GM23338 (cell line): Measurements from ENCODE around the gene IGSF1. TPM values are rescaled to one million over a fixed set of nuclear protein-coding genes. Genes with fewer than 3 reads are reported as not detected.

Source experiments
- ATAC-seq: fragments of 200-7000 bp; cut with Tn5 transposase; 3 replicates; pipeline ENCODE4 v1.9.1; 2020
- DNase-seq: peaks from one replicate; pipeline ENCODE4 v3.0.0-alpha.2; 2015; ENCODE audit warnings: low spot score
- H2AFZ ChIP-seq: fragments of 200-600 bp; sonication (generic); 2 replicates; pipeline ENCODE4 v1.8.0; 2016; ENCODE audit warnings: antibody characterized with exemption, mild to moderate bottlenecking, moderate library complexity
- H3F3A ChIP-seq: fragments of 200-600 bp; sonication (generic); replicated peaks from 2 replicates; pipeline ENCODE4 v1.8.0; 2017; ENCODE audit warnings: antibody characterized with exemption, mixed run types, low read depth
- H3K27ac ChIP-seq: fragments of 200-600 bp; sonication (generic); 2 replicates; pipeline ENCODE4 v1.6.1; 2016; ENCODE audit warnings: low read depth
- H3K27me3 ChIP-seq: fragments of 200-600 bp; sonication (generic); 2 replicates; pipeline ENCODE4 v1.8.0; 2016; ENCODE audit warnings: mild to moderate bottlenecking, mixed run types, moderate library complexity; ENCODE audit not compliant: insufficient read depth
- H3K36me3 ChIP-seq: fragments of 200-600 bp; sonication (generic); 2 replicates; pipeline ENCODE4 v1.8.0; 2016; ENCODE audit warnings: mild to moderate bottlenecking; ENCODE audit not compliant: insufficient read depth
- H3K4me1 ChIP-seq: fragments of 200-600 bp; sonication (generic); 2 replicates; pipeline ENCODE4 v1.8.0; 2016; ENCODE audit warnings: mild to moderate bottlenecking, moderate library complexity; ENCODE audit not compliant: insufficient read depth
- H3K4me2 ChIP-seq: fragments of 200-600 bp; sonication (generic); 2 replicates; pipeline ENCODE4 v1.7.1; 2017; ENCODE audit warnings: mixed run types
- H3K4me3 ChIP-seq: fragments of 200-600 bp; sonication (generic); 2 replicates; pipeline ENCODE4 v1.6.1; 2016; ENCODE audit warnings: mixed run types
- H3K79me2 ChIP-seq: fragments of 200-600 bp; sonication (generic); replicated peaks from 2 replicates; pipeline ENCODE4 v1.8.0; 2017; ENCODE audit warnings: mild to moderate bottlenecking; ENCODE audit not compliant: insufficient read depth
- H3K9me2 ChIP-seq: fragments of 200-600 bp; sonication (generic); 2 replicates; pipeline ENCODE4 v1.8.0; 2017; ENCODE audit not compliant: insufficient read depth
- H4K20me1 ChIP-seq: fragments of 200-600 bp; sonication (generic); replicated peaks from 2 replicates; pipeline ENCODE4 v1.8.0; 2017; ENCODE audit warnings: mild to moderate bottlenecking; ENCODE audit not compliant: insufficient read depth
- H3K27ac Mint-ChIP-seq: 2 replicates; pipeline ENCODE4 v1.8.0; 2020; ENCODE audit warnings: inconsistent platforms, mild to moderate bottlenecking, moderate library complexity, mixed read lengths
- H3K27me3 Mint-ChIP-seq: 3 replicates; pipeline ENCODE4 v1.8.0; 2022; ENCODE audit warnings: low read depth, mild to moderate bottlenecking, moderate library complexity, mixed read lengths, inconsistent platforms; ENCODE audit not compliant: insufficient read depth, poor library complexity
- H3K36me3 Mint-ChIP-seq: 3 replicates; pipeline ENCODE4 v1.8.0; 2021; ENCODE audit warnings: low read depth, mild to moderate bottlenecking, inconsistent platforms, moderate library complexity, mixed read lengths
- H3K4me1 Mint-ChIP-seq: 3 replicates; pipeline ENCODE4 v1.8.0; 2020; ENCODE audit warnings: mild to moderate bottlenecking, inconsistent platforms, mixed read lengths
- H3K4me3 Mint-ChIP-seq: 3 replicates; pipeline ENCODE4 v1.8.0; 2021; ENCODE audit warnings: moderate library complexity, mild to moderate bottlenecking, inconsistent platforms, mixed read lengths
- H3K9me3 Mint-ChIP-seq: 3 replicates; pipeline ENCODE4 v1.8.0; 2020; ENCODE audit warnings: moderate library complexity, mild to moderate bottlenecking, inconsistent platforms, mixed read lengths
- CREB1 ChIP-seq: fragments of 250-450 bp; sonication (Bioruptor Pico); IDR thresholded peaks from 2 replicates; pipeline ENCODE4 v1.5.0; 2020; ENCODE audit warnings: low read depth, mild to moderate bottlenecking, moderate library complexity
- EZH2 ChIP-seq: fragments of 200-600 bp; sonication (generic); IDR thresholded peaks from one replicate; pipeline ENCODE4 v1.8.0; 2017; ENCODE audit warnings: antibody characterized with exemption, mild to moderate bottlenecking, low read depth; ENCODE audit not compliant: unreplicated experiment
- NANOG ChIP-seq: IDR thresholded peaks from 2 replicates; pipeline ENCODE4 v1.6.1; 2016; ENCODE audit warnings: antibody characterized with exemption, borderline replicate concordance
- POLR2AphosphoS5 ChIP-seq: IDR thresholded peaks from 2 replicates; pipeline ENCODE4 v1.6.1; 2016; ENCODE audit warnings: antibody characterized with exemption, low read depth
- STAT1 ChIP-seq: IDR thresholded peaks from one replicate; pipeline ENCODE4 v1.6.1; 2016; ENCODE audit warnings: antibody characterized with exemption; ENCODE audit not compliant: unreplicated experiment
- ZNF114 ChIP-seq: fragments of 250-450 bp; sonication (Bioruptor Pico); IDR thresholded peaks from 2 replicates; pipeline ENCODE4 v1.5.0; 2020; ENCODE audit warnings: mild to moderate bottlenecking, moderate library complexity
- ZNF331 ChIP-seq: fragments of 250-450 bp; sonication (Bioruptor Pico); IDR thresholded peaks from 2 replicates; pipeline ENCODE4 v1.5.0; 2020; ENCODE audit warnings: low read depth, mild to moderate bottlenecking, moderate library complexity
- polyA plus RNA-seq: library from polyadenylated mRNA; unstranded; fragments of >200 nt; fragmentation: Nextera tagmentation; extraction: Ambion mirVana; gene quantifications from 2 replicates; pipeline ENCODE4 v1.2.1, GENCODE V29; 2016
- total RNA-seq: library from RNA; depleted of rRNA; stranded (reverse); fragments of >200 nt; shearing (Covaris generic); gene quantifications from 2 replicates; pipeline ENCODE4 v1.2.3, GENCODE V29; 2014
- TF ChIP-seq, protein P1 (sequence below): fragments of 250-450 bp; sonication (Bioruptor Pico); IDR thresholded peaks from 2 replicates; pipeline ENCODE4 v1.5.0; 2020; ENCODE audit warnings: mild to moderate bottlenecking, moderate library complexity
- TF ChIP-seq, protein P2 (sequence below), 2 experiments: fragments of 200-600 bp in 1 of 2; sonication (generic) in 1 of 2; conservative IDR thresholded peaks; 2 replicates each; pipeline versions ENCODE4 v1.5.1 to v1.6.1; 2016 to 2017; ENCODE audit warnings: antibody characterized with exemption in 2 of 2, low read depth in 2 of 2, mild to moderate bottlenecking in 2 of 2, moderate library complexity in 1 of 2
- TF ChIP-seq, protein P3 (sequence below): IDR thresholded peaks from 2 replicates; pipeline ENCODE4 v1.6.1; 2016; ENCODE audit warnings: antibody characterized with exemption
- TF ChIP-seq, protein P4 (sequence below): IDR thresholded peaks from one replicate; pipeline ENCODE4 v1.6.1; 2018; ENCODE audit warnings: antibody characterized with exemption; ENCODE audit not compliant: unreplicated experiment

Gene IGSF1
- total and polyA plus RNA-seq, 2 experiments from 2014 or later = 12.8 to 19.5 TPM

DNA sequence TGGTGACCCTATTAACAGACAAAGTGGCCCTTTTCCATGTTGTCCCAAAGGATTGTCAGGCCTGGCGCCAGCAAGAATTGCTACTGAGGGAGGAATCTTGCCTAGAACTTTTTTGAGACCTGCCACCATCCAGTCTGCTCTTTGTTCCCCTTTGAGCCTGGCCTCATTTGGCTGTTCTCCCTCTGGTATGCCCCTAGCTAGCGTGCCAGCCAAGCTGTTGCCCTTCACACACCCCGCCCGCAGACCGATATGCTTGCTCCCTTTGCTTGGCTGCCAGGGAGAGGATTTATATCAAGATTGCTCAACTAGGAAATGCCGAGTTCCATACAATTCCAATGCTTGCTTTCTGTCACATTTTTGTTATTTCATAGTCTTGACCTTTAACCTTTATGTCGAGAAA, 24.4 kb downstream of the IGSF1 start:
- Mint-ChIP-seq H3K4me1 (peaks cover 10% of the 10 kb centered on the region; the same call in 2 of the 3 replicates), H3K27ac (no peak overlapping the region), H3K9me3 (no peaks in the 10 kb centered on the region), H3K27me3 (no peaks in the 10 kb centered on the region), H3K4me3 (no peak overlapping the region), H3K36me3 (no peaks in the 10 kb centered on the region)
- no peak overlapping the region for H2AFZ ChIP-seq
- H3K4me3 ChIP-seq = no peak overlapping the region
- no peak overlapping the region for H3K4me2 ChIP-seq
- H3K4me1 ChIP-seq = no peaks in the 10 kb centered on the region
- H3K27me3 ChIP-seq = no peaks in the 10 kb centered on the region
- no peaks in the 10 kb centered on the region for H3K9me2 ChIP-seq
- no peaks in the 10 kb centered on the region for H3F3A ChIP-seq
- H3K36me3 ChIP-seq = no peaks in the 10 kb centered on the region
- no peak for ATAC-seq
- H3K27ac ChIP-seq = no peak overlapping the region
- TF ChIP-seq, protein P1, sequence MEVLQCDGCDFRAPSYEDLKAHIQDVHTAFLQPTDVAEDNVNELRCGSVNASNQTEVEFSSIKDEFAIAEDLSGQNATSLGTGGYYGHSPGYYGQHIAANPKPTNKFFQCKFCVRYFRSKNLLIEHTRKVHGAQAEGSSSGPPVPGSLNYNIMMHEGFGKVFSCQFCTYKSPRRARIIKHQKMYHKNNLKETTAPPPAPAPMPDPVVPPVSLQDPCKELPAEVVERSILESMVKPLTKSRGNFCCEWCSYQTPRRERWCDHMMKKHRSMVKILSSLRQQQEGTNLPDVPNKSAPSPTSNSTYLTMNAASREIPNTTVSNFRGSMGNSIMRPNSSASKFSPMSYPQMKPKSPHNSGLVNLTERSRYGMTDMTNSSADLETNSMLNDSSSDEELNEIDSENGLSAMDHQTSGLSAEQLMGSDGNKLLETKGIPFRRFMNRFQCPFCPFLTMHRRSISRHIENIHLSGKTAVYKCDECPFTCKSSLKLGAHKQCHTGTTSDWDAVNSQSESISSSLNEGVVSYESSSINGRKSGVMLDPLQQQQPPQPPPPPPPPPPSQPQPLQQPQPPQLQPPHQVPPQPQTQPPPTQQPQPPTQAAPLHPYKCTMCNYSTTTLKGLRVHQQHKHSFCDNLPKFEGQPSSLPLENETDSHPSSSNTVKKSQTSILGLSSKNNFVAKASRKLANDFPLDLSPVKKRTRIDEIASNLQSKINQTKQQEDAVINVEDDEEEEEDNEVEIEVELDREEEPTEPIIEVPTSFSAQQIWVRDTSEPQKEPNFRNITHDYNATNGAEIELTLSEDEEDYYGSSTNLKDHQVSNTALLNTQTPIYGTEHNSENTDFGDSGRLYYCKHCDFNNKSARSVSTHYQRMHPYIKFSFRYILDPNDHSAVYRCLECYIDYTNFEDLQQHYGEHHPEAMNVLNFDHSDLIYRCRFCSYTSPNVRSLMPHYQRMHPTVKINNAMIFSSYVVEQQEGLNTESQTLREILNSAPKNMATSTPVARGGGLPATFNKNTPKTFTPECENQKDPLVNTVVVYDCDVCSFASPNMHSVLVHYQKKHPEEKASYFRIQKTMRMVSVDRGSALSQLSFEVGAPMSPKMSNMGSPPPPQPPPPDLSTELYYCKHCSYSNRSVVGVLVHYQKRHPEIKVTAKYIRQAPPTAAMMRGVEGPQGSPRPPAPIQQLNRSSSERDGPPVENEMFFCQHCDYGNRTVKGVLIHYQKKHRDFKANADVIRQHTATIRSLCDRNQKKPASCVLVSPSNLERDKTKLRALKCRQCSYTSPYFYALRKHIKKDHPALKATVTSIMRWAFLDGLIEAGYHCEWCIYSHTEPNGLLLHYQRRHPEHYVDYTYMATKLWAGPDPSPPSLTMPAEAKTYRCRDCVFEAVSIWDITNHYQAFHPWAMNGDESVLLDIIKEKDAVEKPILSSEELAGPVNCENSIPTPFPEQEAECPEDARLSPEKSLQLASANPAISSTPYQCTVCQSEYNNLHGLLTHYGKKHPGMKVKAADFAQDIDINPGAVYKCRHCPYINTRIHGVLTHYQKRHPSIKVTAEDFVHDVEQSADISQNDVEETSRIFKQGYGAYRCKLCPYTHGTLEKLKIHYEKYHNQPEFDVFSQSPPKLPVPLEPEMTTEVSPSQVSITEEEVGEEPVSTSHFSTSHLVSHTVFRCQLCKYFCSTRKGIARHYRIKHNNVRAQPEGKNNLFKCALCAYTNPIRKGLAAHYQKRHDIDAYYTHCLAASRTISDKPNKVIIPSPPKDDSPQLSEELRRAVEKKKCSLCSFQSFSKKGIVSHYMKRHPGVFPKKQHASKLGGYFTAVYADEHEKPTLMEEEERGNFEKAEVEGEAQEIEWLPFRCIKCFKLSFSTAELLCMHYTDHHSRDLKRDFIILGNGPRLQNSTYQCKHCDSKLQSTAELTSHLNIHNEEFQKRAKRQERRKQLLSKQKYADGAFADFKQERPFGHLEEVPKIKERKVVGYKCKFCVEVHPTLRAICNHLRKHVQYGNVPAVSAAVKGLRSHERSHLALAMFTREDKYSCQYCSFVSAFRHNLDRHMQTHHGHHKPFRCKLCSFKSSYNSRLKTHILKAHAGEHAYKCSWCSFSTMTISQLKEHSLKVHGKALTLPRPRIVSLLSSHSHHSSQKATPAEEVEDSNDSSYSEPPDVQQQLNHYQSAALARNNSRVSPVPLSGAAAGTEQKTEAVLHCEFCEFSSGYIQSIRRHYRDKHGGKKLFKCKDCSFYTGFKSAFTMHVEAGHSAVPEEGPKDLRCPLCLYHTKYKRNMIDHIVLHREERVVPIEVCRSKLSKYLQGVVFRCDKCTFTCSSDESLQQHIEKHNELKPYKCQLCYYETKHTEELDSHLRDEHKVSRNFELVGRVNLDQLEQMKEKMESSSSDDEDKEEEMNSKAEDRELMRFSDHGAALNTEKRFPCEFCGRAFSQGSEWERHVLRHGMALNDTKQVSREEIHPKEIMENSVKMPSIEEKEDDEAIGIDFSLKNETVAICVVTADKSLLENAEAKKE (CRISPR knock-in tag) = no peak
- TF ChIP-seq CREB1 (CRISPR knock-in tag) = no peak
- TF ChIP-seq, protein P2, sequence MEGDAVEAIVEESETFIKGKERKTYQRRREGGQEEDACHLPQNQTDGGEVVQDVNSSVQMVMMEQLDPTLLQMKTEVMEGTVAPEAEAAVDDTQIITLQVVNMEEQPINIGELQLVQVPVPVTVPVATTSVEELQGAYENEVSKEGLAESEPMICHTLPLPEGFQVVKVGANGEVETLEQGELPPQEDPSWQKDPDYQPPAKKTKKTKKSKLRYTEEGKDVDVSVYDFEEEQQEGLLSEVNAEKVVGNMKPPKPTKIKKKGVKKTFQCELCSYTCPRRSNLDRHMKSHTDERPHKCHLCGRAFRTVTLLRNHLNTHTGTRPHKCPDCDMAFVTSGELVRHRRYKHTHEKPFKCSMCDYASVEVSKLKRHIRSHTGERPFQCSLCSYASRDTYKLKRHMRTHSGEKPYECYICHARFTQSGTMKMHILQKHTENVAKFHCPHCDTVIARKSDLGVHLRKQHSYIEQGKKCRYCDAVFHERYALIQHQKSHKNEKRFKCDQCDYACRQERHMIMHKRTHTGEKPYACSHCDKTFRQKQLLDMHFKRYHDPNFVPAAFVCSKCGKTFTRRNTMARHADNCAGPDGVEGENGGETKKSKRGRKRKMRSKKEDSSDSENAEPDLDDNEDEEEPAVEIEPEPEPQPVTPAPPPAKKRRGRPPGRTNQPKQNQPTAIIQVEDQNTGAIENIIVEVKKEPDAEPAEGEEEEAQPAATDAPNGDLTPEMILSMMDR (conservative IDR thresholded peaks at IDR 0.05; ENCODE audit: low read depth in 2 of 2) = no peak
- TF ChIP-seq EZH2 = no peak
- TF ChIP-seq STAT1 = no peak
- TF ChIP-seq, protein P3, sequence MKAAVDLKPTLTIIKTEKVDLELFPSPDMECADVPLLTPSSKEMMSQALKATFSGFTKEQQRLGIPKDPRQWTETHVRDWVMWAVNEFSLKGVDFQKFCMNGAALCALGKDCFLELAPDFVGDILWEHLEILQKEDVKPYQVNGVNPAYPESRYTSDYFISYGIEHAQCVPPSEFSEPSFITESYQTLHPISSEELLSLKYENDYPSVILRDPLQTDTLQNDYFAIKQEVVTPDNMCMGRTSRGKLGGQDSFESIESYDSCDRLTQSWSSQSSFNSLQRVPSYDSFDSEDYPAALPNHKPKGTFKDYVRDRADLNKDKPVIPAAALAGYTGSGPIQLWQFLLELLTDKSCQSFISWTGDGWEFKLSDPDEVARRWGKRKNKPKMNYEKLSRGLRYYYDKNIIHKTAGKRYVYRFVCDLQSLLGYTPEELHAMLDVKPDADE = no peak
- TF ChIP-seq POLR2AphosphoS5 = no peak
- TF ChIP-seq ZNF114 (CRISPR knock-in tag) = no peak
- TF ChIP-seq, protein P4, sequence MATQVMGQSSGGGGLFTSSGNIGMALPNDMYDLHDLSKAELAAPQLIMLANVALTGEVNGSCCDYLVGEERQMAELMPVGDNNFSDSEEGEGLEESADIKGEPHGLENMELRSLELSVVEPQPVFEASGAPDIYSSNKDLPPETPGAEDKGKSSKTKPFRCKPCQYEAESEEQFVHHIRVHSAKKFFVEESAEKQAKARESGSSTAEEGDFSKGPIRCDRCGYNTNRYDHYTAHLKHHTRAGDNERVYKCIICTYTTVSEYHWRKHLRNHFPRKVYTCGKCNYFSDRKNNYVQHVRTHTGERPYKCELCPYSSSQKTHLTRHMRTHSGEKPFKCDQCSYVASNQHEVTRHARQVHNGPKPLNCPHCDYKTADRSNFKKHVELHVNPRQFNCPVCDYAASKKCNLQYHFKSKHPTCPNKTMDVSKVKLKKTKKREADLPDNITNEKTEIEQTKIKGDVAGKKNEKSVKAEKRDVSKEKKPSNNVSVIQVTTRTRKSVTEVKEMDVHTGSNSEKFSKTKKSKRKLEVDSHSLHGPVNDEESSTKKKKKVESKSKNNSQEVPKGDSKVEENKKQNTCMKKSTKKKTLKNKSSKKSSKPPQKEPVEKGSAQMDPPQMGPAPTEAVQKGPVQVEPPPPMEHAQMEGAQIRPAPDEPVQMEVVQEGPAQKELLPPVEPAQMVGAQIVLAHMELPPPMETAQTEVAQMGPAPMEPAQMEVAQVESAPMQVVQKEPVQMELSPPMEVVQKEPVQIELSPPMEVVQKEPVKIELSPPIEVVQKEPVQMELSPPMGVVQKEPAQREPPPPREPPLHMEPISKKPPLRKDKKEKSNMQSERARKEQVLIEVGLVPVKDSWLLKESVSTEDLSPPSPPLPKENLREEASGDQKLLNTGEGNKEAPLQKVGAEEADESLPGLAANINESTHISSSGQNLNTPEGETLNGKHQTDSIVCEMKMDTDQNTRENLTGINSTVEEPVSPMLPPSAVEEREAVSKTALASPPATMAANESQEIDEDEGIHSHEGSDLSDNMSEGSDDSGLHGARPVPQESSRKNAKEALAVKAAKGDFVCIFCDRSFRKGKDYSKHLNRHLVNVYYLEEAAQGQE = no peak
- TF ChIP-seq ZNF331 (CRISPR knock-in tag) = no peak
- TF ChIP-seq NANOG = no peak
- H3K79me2 ChIP-seq = no peaks in the 10 kb centered on the region
- H4K20me1 ChIP-seq = no peaks in the 10 kb centered on the region
- no peak for DNase-seq
